ENCODE measurements around the gene AMHR2. TPM values are rescaled to one million over a fixed set of nuclear protein-coding genes. Genes with fewer than 3 reads are reported as not detected.
"Not testable (repeated sequence)": the region's sequence is repeated elsewhere in the genome, so short reads cannot be mapped to it uniquely, and the experiment has no call there.

The AMHR2 gene
- total and polyA plus RNA-seq, 9 donors, result 0.09 to 0.36 (median 0.20) TPM; not detected in 4

DNA sequence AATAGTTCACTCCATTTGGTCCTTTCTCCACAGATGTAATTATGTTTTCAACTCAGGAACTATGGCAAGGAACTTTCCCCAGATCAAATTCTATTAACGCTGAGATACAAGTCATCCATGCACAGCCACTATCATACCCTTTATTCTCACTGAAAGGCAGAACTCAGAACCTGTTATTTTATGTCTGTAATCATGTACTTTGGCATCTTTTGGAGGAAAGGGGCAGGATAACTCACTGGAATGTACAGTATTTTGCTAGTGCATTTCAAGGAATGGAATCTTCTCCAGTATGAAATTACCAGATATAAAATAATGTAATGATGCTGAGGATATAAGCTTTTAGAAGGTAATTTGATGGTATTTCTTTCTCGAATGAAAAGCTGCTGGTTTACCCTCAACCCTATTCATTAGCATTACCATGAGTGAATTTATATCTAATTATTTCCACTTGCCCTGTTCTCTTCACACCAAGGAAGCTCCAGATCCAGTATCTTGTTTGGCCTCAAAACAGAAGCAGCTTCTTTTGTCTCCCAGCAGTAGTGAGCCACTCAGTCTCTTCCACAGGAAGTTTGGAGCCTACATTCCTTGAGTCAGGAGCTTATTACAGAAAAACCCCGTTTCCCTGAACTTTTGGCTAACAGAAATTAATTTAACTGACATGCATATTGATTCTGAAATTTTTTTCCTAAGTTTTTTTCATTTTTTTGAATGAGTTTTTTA, 10.0 kb upstream of the AMHR2 start:
- H3K27me3 ChIP-seq (ENCODE audit: control insufficient read depth, insufficient read depth, low read length), result no peaks in the 10 kb centered on the region
- WGBS (ENCODE audit: insufficient coverage), result no CpG with 5 or more reads among the region's 3 CpGs
- DNase-seq, result no peak
- H3K27ac ChIP-seq (ENCODE audit: low read length), result no peak overlapping the region
- no peaks in the 10 kb centered on the region for H3K9me3 ChIP-seq (replicated peaks; ENCODE audit: control insufficient read depth, low read depth, low read length)
- peaks cover 3% of the 10 kb centered on the region for H3K4me1 ChIP-seq (ENCODE audit: control insufficient read depth, insufficient read depth, low read length)
- H3K4me3 ChIP-seq (ENCODE audit: low read length), result no peak overlapping the region
- peaks cover 40% of the 10 kb centered on the region for H3K36me3 ChIP-seq (ENCODE audit: control insufficient read depth, insufficient read depth, low read length)

DNA sequence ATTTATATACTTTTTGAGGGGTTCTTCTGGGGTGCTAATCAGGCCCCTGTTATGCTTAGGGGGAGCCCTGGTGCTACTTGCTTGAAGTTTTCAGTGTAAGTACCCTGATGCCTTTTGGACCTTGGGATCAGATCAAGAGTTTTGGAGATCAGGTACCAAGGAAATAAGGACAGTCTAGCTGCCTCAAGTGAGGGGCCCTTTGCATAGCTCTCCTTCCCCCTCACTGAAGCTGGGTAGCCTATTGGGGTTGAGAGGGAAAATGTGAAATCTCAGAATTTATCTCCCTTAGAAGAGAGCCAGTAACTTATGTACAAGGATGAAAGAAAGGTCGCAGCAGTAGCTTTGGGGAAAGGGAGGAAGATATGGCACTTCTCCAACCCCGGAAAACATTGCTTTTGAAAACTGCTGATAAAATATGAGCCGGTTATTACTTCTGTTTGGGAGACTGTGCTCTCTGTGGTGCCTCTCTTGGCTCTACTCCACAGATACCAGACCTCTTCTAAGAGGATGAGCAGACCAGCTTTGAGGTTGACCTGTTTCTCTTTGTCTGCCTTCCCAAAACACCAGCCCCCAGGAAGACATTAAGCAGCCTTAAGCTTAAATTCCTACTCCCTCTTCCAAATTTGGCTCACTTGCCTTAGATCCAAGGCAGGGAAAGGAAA, 8.8 kb upstream of the AMHR2 start:
- Histone ChIP-seq H3K4me1 (ENCODE audit: control insufficient read depth, insufficient read depth, low read length) (peaks cover 3% of the 10 kb centered on the region), H3K27me3 (ENCODE audit: control insufficient read depth, insufficient read depth, low read length) (no peaks in the 10 kb centered on the region), H3K4me3 (ENCODE audit: low read length) (no peak overlapping the region), H3K27ac (ENCODE audit: low read length) (no peak overlapping the region), H3K9me3 (replicated peaks; ENCODE audit: control insufficient read depth, low read depth, low read length) (no peaks in the 10 kb centered on the region), H3K36me3 (ENCODE audit: control insufficient read depth, insufficient read depth, low read length) (peaks cover 32% of the 10 kb centered on the region)
- 61% methylated on average over 3 of the region's 3 CpGs for WGBS (ENCODE audit: insufficient coverage)
- DNase-seq, result peak; percentile 24

DNA sequence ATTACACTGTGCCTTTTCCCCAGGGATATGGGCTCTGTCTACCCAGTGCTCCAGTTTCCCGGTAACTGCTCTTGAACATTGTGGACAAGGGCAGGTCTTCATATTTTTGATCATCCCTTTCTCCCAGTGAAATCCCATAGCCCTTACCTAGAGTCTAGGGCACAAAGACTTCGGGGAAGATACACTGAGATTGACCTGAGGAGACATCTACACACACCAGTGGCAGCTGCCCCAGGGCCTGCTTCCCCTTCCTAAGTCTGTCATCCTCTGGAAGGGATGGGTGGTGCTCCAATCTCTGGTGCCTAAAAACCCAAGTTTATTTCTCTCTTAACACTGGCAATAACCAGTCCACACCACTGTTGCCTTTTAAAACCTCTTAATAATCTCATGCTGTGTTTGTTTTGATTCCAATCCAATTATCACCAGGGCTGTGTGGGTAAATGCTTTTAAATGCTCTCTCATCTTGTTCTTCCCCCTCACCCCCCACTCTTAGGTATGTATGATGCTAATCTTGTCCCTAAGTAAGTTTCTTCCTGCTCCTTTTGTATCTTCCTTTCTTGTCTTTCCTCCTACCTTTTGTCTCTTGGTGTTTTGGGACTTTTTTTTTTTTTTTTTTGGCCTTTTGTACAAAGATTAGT, 7.8 kb upstream of the AMHR2 start:
- H3K36me3 ChIP-seq (ENCODE audit: control insufficient read depth, insufficient read depth, low read length), result peaks cover 29% of the 10 kb centered on the region
- H3K27ac ChIP-seq (ENCODE audit: low read length); H3K4me3 ChIP-seq (ENCODE audit: low read length); H3K4me1 ChIP-seq (ENCODE audit: control insufficient read depth, insufficient read depth, low read length); DNase-seq; H3K27me3 ChIP-seq (ENCODE audit: control insufficient read depth, insufficient read depth, low read length); H3K9me3 ChIP-seq (replicated peaks; ENCODE audit: control insufficient read depth, low read depth, low read length): not testable (repeated sequence)
- WGBS (ENCODE audit: insufficient coverage), result no CpG with 5 or more reads among the region's 2 CpGs

DNA sequence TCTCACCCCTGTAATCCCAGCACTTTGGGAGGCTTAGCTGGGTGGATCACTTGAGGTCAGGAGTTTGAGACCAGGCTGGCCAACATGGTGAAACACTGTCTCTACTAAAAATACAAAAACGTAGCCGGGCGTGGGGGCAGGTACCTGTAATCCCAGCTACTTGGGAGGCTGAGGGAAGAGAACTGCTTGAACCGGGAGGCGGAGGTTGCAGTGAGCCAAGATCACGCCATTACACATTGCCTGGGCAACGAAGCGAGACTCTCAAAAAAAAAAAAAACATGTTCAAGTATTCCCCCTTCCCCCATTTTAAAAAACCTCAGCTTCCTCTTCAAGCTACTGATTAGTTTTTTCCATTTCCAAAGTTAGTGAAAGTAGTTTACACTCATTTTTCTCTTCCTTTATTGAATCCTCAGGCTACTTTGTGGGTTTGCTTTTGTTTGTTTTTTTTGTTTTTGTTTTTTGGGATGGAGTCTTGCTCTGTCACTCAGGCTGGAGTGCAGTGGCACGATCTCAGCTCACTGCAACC, 6.3 kb upstream of the AMHR2 start:
- H3K4me3 ChIP-seq (ENCODE audit: low read length); H3K9me3 ChIP-seq (replicated peaks; ENCODE audit: control insufficient read depth, low read depth, low read length); H3K27ac ChIP-seq (ENCODE audit: low read length); H3K27me3 ChIP-seq (ENCODE audit: control insufficient read depth, insufficient read depth, low read length); H3K4me1 ChIP-seq (ENCODE audit: control insufficient read depth, insufficient read depth, low read length): not testable (repeated sequence)
- WGBS (ENCODE audit: insufficient coverage), result no CpG with 5 or more reads among the region's 9 CpGs
- peaks cover 15% of the 10 kb centered on the region for H3K36me3 ChIP-seq (ENCODE audit: control insufficient read depth, insufficient read depth, low read length)
- DNase-seq, result peak; percentile 46

DNA sequence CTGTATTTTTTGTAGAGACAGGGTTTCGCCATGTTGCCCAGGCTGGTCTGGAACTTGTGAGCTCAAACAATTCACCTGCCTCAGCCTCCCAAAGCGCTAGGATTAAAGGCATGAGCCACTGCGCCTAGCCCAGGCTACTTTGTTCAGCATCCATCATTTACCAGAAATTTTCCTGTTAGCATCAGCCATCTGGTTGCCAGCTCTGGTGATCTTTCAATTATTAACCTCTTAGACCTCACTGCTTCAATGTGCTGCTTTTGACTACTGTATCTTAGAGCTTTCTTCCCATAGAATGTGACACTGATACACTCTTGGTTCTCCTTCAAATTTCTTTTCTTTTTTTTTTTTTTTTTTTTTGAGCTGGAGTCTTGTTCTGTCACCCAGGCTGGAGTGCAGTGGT, 5.4 kb upstream of the AMHR2 start:
- peaks cover 10% of the 10 kb centered on the region for H3K36me3 ChIP-seq (ENCODE audit: control insufficient read depth, insufficient read depth, low read length)
- DNase-seq, result no peak
- no peak overlapping the region for H3K27ac ChIP-seq (ENCODE audit: low read length)
- no peak overlapping the region for H3K4me3 ChIP-seq (ENCODE audit: low read length)
- WGBS (ENCODE audit: insufficient coverage), result 83% methylated on average over 3 of the region's 3 CpGs
- H3K9me3 ChIP-seq (replicated peaks; ENCODE audit: control insufficient read depth, low read depth, low read length), result no peaks in the 10 kb centered on the region
- H3K4me1 ChIP-seq (ENCODE audit: control insufficient read depth, insufficient read depth, low read length), result peaks cover 7% of the 10 kb centered on the region
- H3K27me3 ChIP-seq (ENCODE audit: control insufficient read depth, insufficient read depth, low read length), result no peaks in the 10 kb centered on the region

DNA sequence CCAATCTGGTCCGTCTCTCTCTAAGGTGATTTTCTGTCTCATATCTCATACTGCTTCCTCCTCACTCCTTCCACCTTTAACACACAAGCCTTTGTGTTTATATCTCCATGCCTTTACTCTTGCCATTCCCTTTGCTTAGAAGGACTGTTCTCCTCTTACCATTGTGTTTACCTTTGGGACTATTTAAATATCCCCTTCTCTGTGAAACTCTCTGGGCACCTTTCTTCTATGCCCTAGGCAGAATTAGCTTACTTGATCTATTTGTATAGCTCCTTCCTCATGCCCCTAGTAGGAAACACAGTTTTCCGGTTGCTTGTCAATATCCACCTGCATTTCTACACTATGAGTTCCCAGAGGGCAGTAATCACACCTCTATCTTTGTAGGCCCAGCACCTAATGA, 3.9 kb upstream of the AMHR2 start:
- no peak overlapping the region for H3K27ac ChIP-seq (ENCODE audit: low read length)
- WGBS (ENCODE audit: insufficient coverage), result 78% methylated on average over 2 of the region's 2 CpGs
- H3K27me3 ChIP-seq (ENCODE audit: control insufficient read depth, insufficient read depth, low read length), result no peaks in the 10 kb centered on the region
- H3K9me3 ChIP-seq (replicated peaks; ENCODE audit: control insufficient read depth, low read depth, low read length), result no peaks in the 10 kb centered on the region
- H3K4me3 ChIP-seq (ENCODE audit: low read length), result no peak overlapping the region
- no peak for DNase-seq
- H3K36me3 ChIP-seq (ENCODE audit: control insufficient read depth, insufficient read depth, low read length), result peaks cover 5% of the 10 kb centered on the region
- peaks cover 5% of the 10 kb centered on the region for H3K4me1 ChIP-seq (ENCODE audit: control insufficient read depth, insufficient read depth, low read length)

DNA sequence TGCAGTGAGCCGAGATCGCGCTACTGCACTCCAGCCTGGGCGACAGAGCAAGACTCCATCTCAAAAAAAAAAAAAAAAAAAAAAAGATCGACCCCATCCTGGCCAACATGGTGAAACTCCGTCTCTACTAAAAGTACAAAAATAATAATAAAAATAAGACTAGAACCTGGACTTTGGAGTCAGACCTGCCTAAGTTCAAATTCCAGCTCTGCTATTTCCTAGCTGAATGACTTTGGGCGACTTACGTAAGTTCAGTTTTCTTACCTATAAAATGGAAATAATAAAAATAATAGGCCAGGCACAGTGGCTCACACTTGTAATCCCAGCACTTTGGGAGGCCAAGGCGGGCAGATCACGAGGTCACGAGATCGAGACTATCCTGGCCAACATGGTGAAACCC, 1.4 kb upstream of the AMHR2 start:
- H3K27ac ChIP-seq (ENCODE audit: low read length); H3K36me3 ChIP-seq (ENCODE audit: control insufficient read depth, insufficient read depth, low read length); H3K4me3 ChIP-seq (ENCODE audit: low read length); H3K9me3 ChIP-seq (replicated peaks; ENCODE audit: control insufficient read depth, low read depth, low read length); H3K4me1 ChIP-seq (ENCODE audit: control insufficient read depth, insufficient read depth, low read length); H3K27me3 ChIP-seq (ENCODE audit: control insufficient read depth, insufficient read depth, low read length); DNase-seq: not testable (repeated sequence)
- no CpG with 5 or more reads among the region's 12 CpGs for WGBS (ENCODE audit: insufficient coverage)

DNA sequence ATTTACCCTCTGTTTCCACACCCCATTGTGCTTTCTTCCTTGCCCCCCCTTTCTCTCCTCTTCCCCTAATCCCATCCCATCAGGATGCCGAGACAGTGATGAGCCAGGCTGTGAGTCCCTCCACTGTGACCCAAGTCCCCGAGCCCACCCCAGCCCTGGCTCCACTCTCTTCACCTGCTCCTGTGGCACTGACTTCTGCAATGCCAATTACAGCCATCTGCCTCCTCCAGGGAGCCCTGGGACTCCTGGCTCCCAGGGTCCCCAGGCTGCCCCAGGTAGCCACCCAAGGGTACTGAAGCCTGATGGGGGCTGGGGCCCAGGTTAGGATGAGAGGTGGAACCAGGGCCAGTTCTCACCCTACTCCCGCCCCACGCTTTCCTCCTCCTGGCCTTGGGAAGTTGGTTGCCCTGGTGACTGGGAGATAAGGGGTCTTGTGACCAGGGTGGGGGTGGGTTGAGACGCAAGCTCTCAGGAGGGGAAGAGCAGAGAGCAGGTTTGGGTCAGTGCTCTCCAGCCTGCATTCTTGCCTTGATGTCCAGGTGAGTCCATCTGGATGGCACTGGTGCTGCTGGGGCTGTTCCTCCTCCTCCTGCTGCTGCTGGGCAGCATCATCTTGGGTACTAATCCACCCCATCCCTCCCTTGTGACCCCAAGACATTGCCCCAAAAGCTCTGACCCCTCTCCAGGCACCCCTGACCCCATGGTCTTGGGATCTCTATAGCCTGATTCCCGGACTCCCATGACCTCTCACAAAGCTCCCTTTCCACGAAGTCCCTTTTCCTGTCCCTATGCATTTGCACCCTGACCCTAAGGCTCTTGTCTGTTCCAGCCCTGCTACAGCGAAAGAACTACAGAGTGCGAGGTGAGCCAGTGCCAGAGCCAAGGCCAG, 1.2 kb downstream of the AMHR2 start:
- Histone ChIP-seq H3K4me3 (ENCODE audit: low read length) (no peak overlapping the region), H3K36me3 (ENCODE audit: control insufficient read depth, insufficient read depth, low read length) (no peaks in the 10 kb centered on the region), H3K27ac (ENCODE audit: low read length) (no peak overlapping the region), H3K27me3 (ENCODE audit: control insufficient read depth, insufficient read depth, low read length) (no peaks in the 10 kb centered on the region), H3K9me3 (replicated peaks; ENCODE audit: control insufficient read depth, low read depth, low read length) (no peaks in the 10 kb centered on the region), H3K4me1 (ENCODE audit: control insufficient read depth, insufficient read depth, low read length) (peaks cover 4% of the 10 kb centered on the region)
- WGBS (ENCODE audit: insufficient coverage), result 68% methylated on average over 6 of the region's 9 CpGs
- no peak for DNase-seq

DNA sequence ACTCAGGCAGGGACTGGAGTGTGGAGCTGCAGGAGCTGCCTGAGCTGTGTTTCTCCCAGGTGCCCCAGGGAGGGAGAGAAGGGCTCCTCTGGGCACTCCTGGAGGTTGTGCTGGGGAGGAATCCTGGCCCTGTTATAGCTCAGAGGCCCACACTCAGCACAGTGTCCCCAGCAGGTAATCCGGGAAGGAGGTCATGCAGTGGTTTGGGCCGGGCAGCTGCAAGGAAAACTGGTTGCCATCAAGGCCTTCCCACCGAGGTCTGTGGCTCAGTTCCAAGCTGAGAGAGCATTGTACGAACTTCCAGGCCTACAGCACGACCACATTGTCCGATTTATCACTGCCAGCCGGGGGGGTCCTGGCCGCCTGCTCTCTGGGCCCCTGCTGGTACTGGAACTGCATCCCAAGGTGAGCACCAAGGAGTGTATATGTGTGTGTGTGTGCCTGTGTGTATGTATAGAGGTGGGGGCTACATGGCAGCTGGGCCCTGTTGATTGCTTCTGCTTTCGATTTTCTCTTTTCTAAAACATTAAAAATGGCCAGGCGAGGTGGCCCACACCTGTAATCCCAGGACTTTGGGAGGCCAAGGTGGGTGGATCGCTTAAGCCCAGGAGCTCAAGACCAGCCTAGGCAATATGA, 2.0 kb downstream of the AMHR2 start:
- no peak overlapping the region for H3K4me3 ChIP-seq (ENCODE audit: low read length)
- no peak overlapping the region for H3K27ac ChIP-seq (ENCODE audit: low read length)
- H3K4me1 ChIP-seq (ENCODE audit: control insufficient read depth, insufficient read depth, low read length), result peaks cover 4% of the 10 kb centered on the region
- H3K36me3 ChIP-seq (ENCODE audit: control insufficient read depth, insufficient read depth, low read length), result no peaks in the 10 kb centered on the region
- DNase-seq, result no peak
- H3K9me3 ChIP-seq (replicated peaks; ENCODE audit: control insufficient read depth, low read depth, low read length), result no peaks in the 10 kb centered on the region
- 62% methylated on average over 11 of the region's 11 CpGs for WGBS (ENCODE audit: insufficient coverage)
- H3K27me3 ChIP-seq (ENCODE audit: control insufficient read depth, insufficient read depth, low read length), result no peaks in the 10 kb centered on the region

All from muscle of leg (tissue), 11 donors.